Endothelial cell (in vitro differentiated cells): Measurements from ENCODE around the gene IGF2BP2. TPM values are rescaled to one million over a fixed set of nuclear protein-coding genes. Genes with fewer than 3 reads are reported as not detected.

Experiments used
- DNase-seq: peaks from one replicate; pipeline ENCODE4 v3.0.0; 2021; ENCODE audit warnings: low spot score
- H3K27ac Mint-ChIP-seq: one replicate; pipeline ENCODE4 v1.8.0; 2021; ENCODE audit warnings: mixed read lengths, inconsistent platforms; ENCODE audit not compliant: unreplicated experiment
- H3K27me3 Mint-ChIP-seq: one replicate; pipeline ENCODE4 v1.8.0; 2021; ENCODE audit warnings: mild to moderate bottlenecking, moderate library complexity, mixed read lengths, inconsistent platforms; ENCODE audit not compliant: unreplicated experiment
- H3K36me3 Mint-ChIP-seq: one replicate; pipeline ENCODE4 v1.8.0; 2021; ENCODE audit warnings: mild to moderate bottlenecking, low read depth, mixed read lengths, inconsistent platforms; ENCODE audit not compliant: unreplicated experiment
- H3K4me1 Mint-ChIP-seq: one replicate; pipeline ENCODE4 v1.8.0; 2021; ENCODE audit warnings: mild to moderate bottlenecking, mixed read lengths, inconsistent platforms; ENCODE audit not compliant: unreplicated experiment
- H3K4me3 Mint-ChIP-seq: one replicate; pipeline ENCODE4 v1.8.0; 2021; ENCODE audit warnings: mild to moderate bottlenecking, mixed read lengths, inconsistent platforms; ENCODE audit not compliant: unreplicated experiment
- H3K9me3 Mint-ChIP-seq: one replicate; pipeline ENCODE4 v1.8.0; 2021; ENCODE audit warnings: mixed read lengths, inconsistent platforms; ENCODE audit not compliant: unreplicated experiment
- total RNA-seq: library from RNA; stranded (reverse); fragmentation: NEBNext Ultra II Directional; extraction: Animal tissue kit (Norgen Biotek cat#: 25700); gene quantifications from one replicate; pipeline ENCODE4 v1.2.1, GENCODE V29; 2021; ENCODE audit not compliant: unreplicated experiment
- TF ChIP-seq, protein P1 (sequence below): fragments of 200-600 bp; sonication (generic); IDR thresholded peaks from one replicate; pipeline ENCODE4 v1.5.0; 2021; ENCODE audit warnings: antibody characterized with exemption; ENCODE audit not compliant: unreplicated experiment

IGF2BP2 gene
- total RNA-seq, 1 donor from 2014 or later = 165 TPM

DNA sequence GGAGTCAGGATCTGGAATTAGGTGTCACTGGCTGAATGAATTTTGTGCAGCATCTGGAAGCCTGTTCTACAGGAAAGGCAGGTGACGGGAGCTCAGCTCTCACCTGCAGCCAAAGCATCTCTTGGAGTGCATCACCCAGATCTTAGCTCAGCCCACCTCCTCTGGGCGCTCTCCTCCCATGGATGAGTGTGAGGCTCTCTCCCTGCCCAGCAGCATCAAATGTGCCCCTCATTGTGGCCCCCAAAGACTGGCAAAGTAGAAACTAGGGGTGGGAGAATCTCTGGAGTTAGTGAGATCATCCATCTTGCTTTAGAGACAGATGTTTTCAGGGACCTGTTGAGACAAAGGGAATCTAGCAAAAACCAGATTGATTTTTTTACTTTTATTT is 170.1 kb downstream of the IGF2BP2 start:
- Mint-ChIP-seq H3K4me3 (no peak overlapping the region), H3K4me1 (peaks cover 6% of the 10 kb centered on the region), H3K27ac (no peak overlapping the region), H3K9me3 (no peaks in the 10 kb centered on the region), H3K27me3 (peaks cover 18% of the 10 kb centered on the region), H3K36me3 (peaks cover 65% of the 10 kb centered on the region)
- no peak for DNase-seq
- TF ChIP-seq, protein P1, sequence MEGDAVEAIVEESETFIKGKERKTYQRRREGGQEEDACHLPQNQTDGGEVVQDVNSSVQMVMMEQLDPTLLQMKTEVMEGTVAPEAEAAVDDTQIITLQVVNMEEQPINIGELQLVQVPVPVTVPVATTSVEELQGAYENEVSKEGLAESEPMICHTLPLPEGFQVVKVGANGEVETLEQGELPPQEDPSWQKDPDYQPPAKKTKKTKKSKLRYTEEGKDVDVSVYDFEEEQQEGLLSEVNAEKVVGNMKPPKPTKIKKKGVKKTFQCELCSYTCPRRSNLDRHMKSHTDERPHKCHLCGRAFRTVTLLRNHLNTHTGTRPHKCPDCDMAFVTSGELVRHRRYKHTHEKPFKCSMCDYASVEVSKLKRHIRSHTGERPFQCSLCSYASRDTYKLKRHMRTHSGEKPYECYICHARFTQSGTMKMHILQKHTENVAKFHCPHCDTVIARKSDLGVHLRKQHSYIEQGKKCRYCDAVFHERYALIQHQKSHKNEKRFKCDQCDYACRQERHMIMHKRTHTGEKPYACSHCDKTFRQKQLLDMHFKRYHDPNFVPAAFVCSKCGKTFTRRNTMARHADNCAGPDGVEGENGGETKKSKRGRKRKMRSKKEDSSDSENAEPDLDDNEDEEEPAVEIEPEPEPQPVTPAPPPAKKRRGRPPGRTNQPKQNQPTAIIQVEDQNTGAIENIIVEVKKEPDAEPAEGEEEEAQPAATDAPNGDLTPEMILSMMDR = no peak

DNA sequence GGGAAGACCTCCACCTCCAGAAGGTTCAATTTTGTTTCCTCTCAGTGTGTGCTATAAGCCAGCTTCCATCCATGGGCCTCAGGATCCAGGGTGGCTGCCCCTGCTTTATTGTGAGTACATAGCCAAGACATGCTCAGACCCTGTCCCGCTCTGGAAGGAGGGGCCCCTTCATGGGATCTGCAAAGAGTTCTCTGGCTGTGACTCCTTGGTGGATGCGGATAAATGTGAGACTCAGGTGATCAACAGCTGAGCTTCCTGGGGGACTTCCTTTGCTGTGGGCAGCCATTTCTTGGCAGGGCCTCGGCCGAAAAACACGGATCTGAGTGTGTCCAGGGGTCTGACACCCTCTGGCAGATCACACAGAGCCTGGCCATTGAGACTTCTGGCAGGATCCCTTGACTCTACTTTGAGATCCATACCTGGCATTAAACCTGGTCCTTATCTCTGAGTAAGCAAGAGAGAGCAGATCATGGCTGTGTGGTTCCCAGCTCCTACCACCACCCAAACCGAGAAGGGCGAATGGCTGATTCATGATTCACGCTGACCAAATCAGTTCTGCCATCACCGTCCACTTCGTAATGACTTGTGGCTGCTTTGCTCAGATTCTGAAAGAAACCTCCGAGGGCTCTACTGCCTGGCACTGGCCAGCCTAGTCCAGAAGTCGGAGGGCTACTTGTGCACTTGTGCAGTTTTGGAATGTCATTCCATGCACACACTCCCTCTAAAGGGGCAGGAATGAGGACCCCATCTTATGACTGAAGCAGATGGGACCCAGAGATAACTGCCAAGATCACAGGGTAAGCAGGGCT is 170.7 kb downstream of the IGF2BP2 start:
- no peak for DNase-seq

DNA sequence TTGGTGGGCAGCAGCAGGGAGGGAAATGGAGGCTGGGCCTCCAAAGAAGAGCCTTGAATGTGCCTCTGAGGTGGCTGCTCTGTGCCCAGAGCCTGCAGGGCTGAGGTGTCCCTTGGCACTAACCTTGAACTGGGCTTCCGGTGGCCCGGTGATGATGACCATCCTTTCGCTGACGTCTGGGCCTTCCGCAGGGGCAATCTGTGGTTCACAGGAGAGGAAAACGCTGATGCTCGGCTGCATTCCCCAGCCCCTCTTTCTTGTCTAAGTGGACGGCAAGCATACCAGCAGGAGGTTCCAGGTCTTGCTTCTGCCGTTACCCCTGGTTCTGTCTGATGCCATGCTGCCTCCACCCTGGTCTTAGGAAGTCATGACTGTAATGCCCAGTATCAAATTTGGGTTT is 172.9 kb downstream of the IGF2BP2 start:
- DNase-seq = no peak
- Mint-ChIP-seq H3K4me3 (no peak overlapping the region), H3K27ac (no peak overlapping the region), H3K36me3 (peaks cover 61% of the 10 kb centered on the region), H3K4me1 (peaks cover 5% of the 10 kb centered on the region), H3K9me3 (no peaks in the 10 kb centered on the region), H3K27me3 (peaks cover 25% of the 10 kb centered on the region)
- TF ChIP-seq, protein P1 = no peak

More for the DNA sequence above, 170.7 kb downstream of the IGF2BP2 start:
- peaks cover 64% of the 10 kb centered on the region for H3K36me3 Mint-ChIP-seq
- H3K4me1 Mint-ChIP-seq = peaks cover 6% of the 10 kb centered on the region
- TF ChIP-seq, protein P1 = no peak
- H3K27ac Mint-ChIP-seq = peak overlapping the region; percentile 9
- H3K4me3 Mint-ChIP-seq = no peak overlapping the region
- H3K9me3 Mint-ChIP-seq = no peaks in the 10 kb centered on the region
- H3K27me3 Mint-ChIP-seq = peaks cover 21% of the 10 kb centered on the region

DNA sequence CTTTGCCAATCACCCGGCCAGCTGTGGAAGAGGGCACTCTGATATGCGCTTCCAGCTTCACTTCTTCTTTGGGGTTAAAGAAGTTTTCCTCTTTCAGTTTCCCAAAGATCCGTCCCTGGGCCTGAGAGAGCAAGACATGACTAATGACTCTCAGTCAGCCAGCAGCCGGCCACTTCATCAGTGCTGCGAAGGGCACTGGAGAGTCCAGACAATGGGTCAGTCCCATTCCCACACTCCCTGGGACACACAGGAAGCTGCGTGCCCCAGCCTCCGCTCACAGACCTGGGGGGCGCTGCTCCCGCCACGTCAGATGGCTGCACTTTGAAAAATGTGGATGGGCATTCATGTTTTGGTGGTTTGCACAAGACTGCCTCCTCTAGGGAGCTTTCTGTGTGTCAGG is 175.4 kb downstream of the IGF2BP2 start:
- peaks cover 70% of the 10 kb centered on the region for H3K36me3 Mint-ChIP-seq
- peaks cover 24% of the 10 kb centered on the region for H3K27me3 Mint-ChIP-seq
- H3K27ac Mint-ChIP-seq = no peak overlapping the region
- H3K9me3 Mint-ChIP-seq = no peaks in the 10 kb centered on the region
- TF ChIP-seq, protein P1 = no peak
- peaks cover 3% of the 10 kb centered on the region for H3K4me1 Mint-ChIP-seq
- DNase-seq = no peak
- no peak overlapping the region for H3K4me3 Mint-ChIP-seq

DNA sequence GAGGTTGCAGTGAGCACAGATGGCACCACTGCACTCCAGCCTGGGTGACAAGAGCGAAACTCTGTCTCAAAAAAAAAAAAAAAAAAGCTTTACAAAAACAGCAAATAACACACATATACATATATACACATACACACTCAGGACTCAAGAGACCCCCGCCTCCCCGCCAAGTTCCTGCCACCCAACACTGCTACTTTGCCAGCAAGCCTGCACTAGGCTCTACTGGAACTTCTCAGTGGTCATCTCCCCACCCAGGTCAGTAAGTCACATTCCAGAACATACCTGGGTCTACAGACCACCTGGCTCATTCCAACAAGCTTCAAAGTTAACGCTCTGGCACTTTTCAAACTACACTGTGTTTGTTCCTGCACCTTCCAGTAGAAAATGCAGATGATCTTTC is 176.4 kb downstream of the IGF2BP2 start:
- H3K36me3 Mint-ChIP-seq = peaks cover 70% of the 10 kb centered on the region
- DNase-seq = no peak
- peaks cover 24% of the 10 kb centered on the region for H3K27me3 Mint-ChIP-seq
- H3K9me3 Mint-ChIP-seq = no peaks in the 10 kb centered on the region
- peaks cover 3% of the 10 kb centered on the region for H3K4me1 Mint-ChIP-seq
- no peak overlapping the region for H3K27ac Mint-ChIP-seq
- TF ChIP-seq, protein P1 = no peak
- peak overlapping the region; percentile 80 for H3K4me3 Mint-ChIP-seq
